IMR-90 (cell line): ENCODE results near the gene MOV10L1. TPM values are rescaled to one million over a fixed set of nuclear protein-coding genes. Genes with fewer than 3 reads are reported as not detected.

Experiments used
- ATAC-seq: fragments of 200-7000 bp; cut with Tn5 transposase; 2 replicates; pipeline ENCODE4 v1.9.1; 2020; ENCODE audit warnings: low read depth, mild to moderate bottlenecking, moderate library complexity
- BruUV-seq: library from RNA; stranded (reverse); fragments of 400-500 nt; replicated peaks from 2 replicates; lab custom pipeline; 2021; lab: Mats Ljungman, UMichigan
- CTCF ChIA-PET: fragments of 300-600 bp; formaldehyde crosslinking; extraction: SDS; loops from one replicate; lab custom pipeline; 2021; ENCODE audit warnings: antibody characterized with exemption; lab: Yijun Ruan, JAX
- POLR2A ChIA-PET: fragments of 300-600 bp; sonication (Branson Sonifier 250); formaldehyde crosslinking; loops from one replicate; lab custom pipeline; 2022; ENCODE audit warnings: antibody characterized with exemption; ENCODE audit not compliant: unreplicated experiment; lab: Charles Lee
- DNase-seq: peaks from one replicate; pipeline ENCODE4 v3.0.0; 2013
- H2AFZ ChIP-seq: replicated peaks from 2 replicates; pipeline ENCODE3; 2013; ENCODE audit warnings: low read length, mild to moderate bottlenecking; ENCODE audit not compliant: poor library complexity
- H2AK5ac ChIP-seq: 2 replicates; pipeline ENCODE4 v1.6.1; 2013; ENCODE audit warnings: low read depth, low read length, inconsistent platforms
- H2AK9ac ChIP-seq: replicated peaks from 2 replicates; pipeline ENCODE3; 2013; ENCODE audit warnings: mild to moderate bottlenecking, low read depth, low read length, moderate library complexity; ENCODE audit not compliant: poor library complexity
- H2BK120ac ChIP-seq: 2 replicates; pipeline ENCODE4 v1.6.1; 2013; ENCODE audit warnings: low read depth, low read length, inconsistent platforms
- H2BK15ac ChIP-seq: 3 replicates; pipeline ENCODE4 v1.6.1; 2013; ENCODE audit warnings: low read depth, low read length, inconsistent platforms
- H2BK20ac ChIP-seq: 2 replicates; pipeline ENCODE4 v1.6.1; 2013; ENCODE audit warnings: low read depth, mild to moderate bottlenecking, inconsistent platforms, low read length, moderate library complexity
- H2BK5ac ChIP-seq: 2 replicates; pipeline ENCODE4 v1.6.1; 2013; ENCODE audit warnings: mild to moderate bottlenecking, low read depth, low read length, inconsistent platforms; ENCODE audit not compliant: poor library complexity, severe bottlenecking
- H3K14ac ChIP-seq: replicated peaks from 2 replicates; pipeline ENCODE4 v1.6.1; 2013; ENCODE audit warnings: low read depth, low read length, inconsistent platforms
- H3K18ac ChIP-seq: 2 replicates; pipeline ENCODE4 v1.6.1; 2013; ENCODE audit warnings: low read depth, low read length, control low read depth
- H3K23ac ChIP-seq: 2 replicates; pipeline ENCODE4 v1.6.1; 2013; ENCODE audit warnings: low read depth, low read length, inconsistent platforms
- H3K27ac ChIP-seq: 2 replicates; pipeline ENCODE4 v1.5.1; 2013; ENCODE audit warnings: mild to moderate bottlenecking, control low read depth, low read length; ENCODE audit not compliant: insufficient read depth
- H3K27me3 ChIP-seq: 2 replicates; pipeline ENCODE4 v1.6.1; 2013; ENCODE audit warnings: low read length; ENCODE audit not compliant: control insufficient read depth, insufficient read depth
- H3K36me3 ChIP-seq: 2 replicates; pipeline ENCODE4 v1.6.1; 2013; ENCODE audit warnings: low read length, mixed read lengths; ENCODE audit not compliant: control insufficient read depth, insufficient read depth
- H3K4ac ChIP-seq: 2 replicates; pipeline ENCODE4 v1.6.1; 2013; ENCODE audit warnings: low read depth, low read length, inconsistent platforms
- H3K4me1 ChIP-seq: 2 replicates; pipeline ENCODE4 v1.6.1; 2013; ENCODE audit warnings: low read length, mixed read lengths; ENCODE audit not compliant: control insufficient read depth, insufficient read depth
- H3K4me2 ChIP-seq: 2 replicates; pipeline ENCODE4 v1.6.1; 2013; ENCODE audit warnings: low read depth, mild to moderate bottlenecking, control low read depth, low read length, moderate library complexity
- H3K4me3 ChIP-seq: 2 replicates; pipeline ENCODE4 v1.5.1; 2013; ENCODE audit warnings: low read depth, mild to moderate bottlenecking, control low read depth, low read length, moderate library complexity; ENCODE audit not compliant: insufficient read depth
- H3K56ac ChIP-seq: 2 replicates; pipeline ENCODE4 v1.6.1; 2013; ENCODE audit warnings: low read length, inconsistent platforms; ENCODE audit not compliant: insufficient read depth; ENCODE audit errors: extremely low read depth
- H3K79me1 ChIP-seq, 2 experiments: 2 replicates each; pipeline ENCODE4 v1.6.1; 2013; ENCODE audit warnings: low read length in 2 of 2, inconsistent platforms in 1 of 2, low read depth in 1 of 2
- H3K9ac ChIP-seq: 2 replicates; pipeline ENCODE4 v1.6.1; 2013; ENCODE audit warnings: low read depth, low read length, control low read depth
- H3K9me1 ChIP-seq: 2 replicates; pipeline ENCODE4 v1.6.1; 2013; ENCODE audit warnings: low read length, inconsistent platforms; ENCODE audit not compliant: insufficient read depth
- H3K9me3 ChIP-seq: 2 replicates; pipeline ENCODE4 v1.6.1; 2013; ENCODE audit warnings: low read length; ENCODE audit not compliant: control insufficient read depth, insufficient read depth
- H4K20me1 ChIP-seq: 2 replicates; pipeline ENCODE4 v1.6.1; 2013; ENCODE audit warnings: low read length, inconsistent platforms; ENCODE audit not compliant: insufficient read depth
- H4K5ac ChIP-seq: 2 replicates; pipeline ENCODE4 v1.6.1; 2013; ENCODE audit warnings: mild to moderate bottlenecking, low read depth, low read length, control low read depth
- H4K8ac ChIP-seq, 2 experiments: 2 replicates each; pipeline ENCODE4 v1.6.1; 2013; ENCODE audit warnings: low read depth in 2 of 2, low read length in 2 of 2, control low read depth in 1 of 2, inconsistent platforms in 1 of 2
- H4K91ac ChIP-seq: 2 replicates; pipeline ENCODE4 v1.6.1; 2013; ENCODE audit warnings: low read depth, low read length, inconsistent platforms; ENCODE audit not compliant: insufficient read depth
- BHLHE40 ChIP-seq: fragments of 150-350 bp; IDR thresholded peaks from 2 replicates; pipeline ENCODE4 v1.6.1; 2016; ENCODE audit warnings: mild to moderate bottlenecking, low read depth, low read length
- CEBPB ChIP-seq: IDR thresholded peaks from 2 replicates; pipeline ENCODE4 v1.6.1; 2012; ENCODE audit warnings: low read depth, low read length, improper control_type of control experiment
- CHD1 ChIP-seq: IDR thresholded peaks from 2 replicates; pipeline ENCODE4 v1.6.1; 2012; ENCODE audit warnings: low read depth, low read length, improper control_type of control experiment
- CTCF ChIP-seq: conservative IDR thresholded peaks from 2 replicates; pipeline ENCODE4 v1.5.1; 2012; ENCODE audit warnings: mild to moderate bottlenecking, low read depth, low read length, improper control_type of control experiment
- ELK1 ChIP-seq: fragments of 150-350 bp; IDR thresholded peaks from 2 replicates; pipeline ENCODE4 v1.6.1; 2016; ENCODE audit warnings: low read depth, mild to moderate bottlenecking, low read length, moderate library complexity, borderline replicate concordance
- FOS ChIP-seq: fragments of 150-350 bp; IDR thresholded peaks from 2 replicates; pipeline ENCODE4 v1.6.1; 2016; ENCODE audit warnings: low read depth, low read length
- MAFK ChIP-seq: IDR thresholded peaks from 2 replicates; pipeline ENCODE4 v1.6.1; 2012; ENCODE audit warnings: low read depth, low read length, improper control_type of control experiment
- MXI1 ChIP-seq: IDR thresholded peaks from 2 replicates; pipeline ENCODE4 v1.6.1; 2012; ENCODE audit warnings: low read depth, mild to moderate bottlenecking, low read length, moderate library complexity, borderline replicate concordance
- NFE2L2 ChIP-seq: fragments of 150-350 bp; IDR thresholded peaks from 2 replicates; pipeline ENCODE4 v1.6.1; 2016; ENCODE audit warnings: low read depth, mild to moderate bottlenecking, low read length
- POLR2A ChIP-seq: IDR thresholded peaks from 2 replicates; pipeline ENCODE4 v1.6.1; 2012; ENCODE audit warnings: mild to moderate bottlenecking, low read depth, low read length
- RAD21 ChIP-seq: IDR thresholded peaks from 2 replicates; pipeline ENCODE4 v1.6.1; 2012; ENCODE audit warnings: low read length, improper control_type of control experiment
- RFX5 ChIP-seq: IDR thresholded peaks from 2 replicates; pipeline ENCODE4 v1.8.0; 2012; ENCODE audit warnings: low read depth, mild to moderate bottlenecking, low read length, moderate library complexity
- SMC3 ChIP-seq: fragments of 150-350 bp; IDR thresholded peaks from 2 replicates; pipeline ENCODE4 v1.6.1; 2016; ENCODE audit warnings: low read depth, mild to moderate bottlenecking, antibody characterized with exemption, low read length, moderate library complexity
- USF2 ChIP-seq: fragments of 150-350 bp; IDR thresholded peaks from 2 replicates; pipeline ENCODE4 v1.6.1; 2017; ENCODE audit warnings: mild to moderate bottlenecking, antibody characterized with exemption, low read length, low read depth
- WGBS, 2 experiments: methylation state at CpG; one replicate each; pipeline versions ENCODE4 v1.1.5 to v1.1.7; 2013; ENCODE audit warnings: missing lambda C conversion rate in 2 of 2; ENCODE audit not compliant: insufficient read length in 1 of 2; ENCODE audit errors: extremely low coverage in 2 of 2; 5-methylcytosine and 5-hydroxymethylcytosine counted together
- dilution Hi-C: fragments of 300-500 bp; cut with HindIII; formaldehyde crosslinking; loops from one replicate; pipeline ENCODE4 v1.14.3; 2018; ENCODE audit warnings: low sequenced_read_pairs; ENCODE audit not compliant: unreplicated experiment
- in situ Hi-C: fragments of 300-500 bp; cut with MboI; formaldehyde crosslinking; loops from 3 replicates; pipeline ENCODE4 v1.14.3; 2019; ENCODE audit warnings: low sequenced_read_pairs, inconsistent platforms, mixed read lengths
- intact Hi-C: fragments of 100-400 bp; cut with micrococcal nuclease; formaldehyde crosslinking; loops from 2 replicates; pipeline ENCODE4 v1.10.0; 2022
- polyA plus RNA-seq, 3 experiments: library from polyadenylated mRNA; depleted of rRNA; stranded (reverse); fragments of >200 nt; gene quantifications; 2 replicates each; pipeline ENCODE4 v1.2.3, GENCODE V29; 2012; ENCODE audit warnings: low replicate concordance in 1 of 3
- total RNA-seq: library from RNA; depleted of rRNA; stranded (reverse); fragments of >200 nt; gene quantifications from 2 replicates; pipeline ENCODE4 v1.2.3, GENCODE V29; 2012

MOV10L1 gene
- total and polyA plus RNA-seq, 2 of the 4 experiments (the other 2 are of a cell fraction), result 0.72 to 1.4 TPM

GRCh38 chr22:50105208-50106100, 15.6 kb downstream of the MOV10L1 start:
- Histone ChIP-seq H3K4me3 (no peak overlapping the region), H3K14ac (peak overlapping the region; percentile 87), H3K9ac (0 out of 2 replicates have a peak overlapping the region, but pooled peaks have one; percentile 26), H3K27me3 (peaks cover 5% of the 10 kb centered on the region), H2BK5ac (no peak overlapping the region), H3K79me1 (no peaks in the 10 kb centered on the region), H4K91ac (peak overlapping the region; percentile 76; the same call in 1 of the 2 replicates), H3K27ac (peak overlapping the region; percentile 22; the same call in 1 of the 2 replicates), H2BK20ac (peak overlapping the region; percentile 50; the same call in 1 of the 2 replicates), H3K18ac (peak overlapping the region; percentile 69), H3K4me2 (peak overlapping the region; percentile 77), H3K56ac (no peak overlapping the region), H4K8ac (peak overlapping the region in 1 of 2 experiments; percentile 94; a peak in 3 of 4 replicates), H4K5ac (peak overlapping the region; percentile 82), H2BK15ac (no peak overlapping the region; the same call in 2 of the 3 replicates), H3K4me1 (no peaks in the 10 kb centered on the region; the same call in 1 of the 2 replicates), H3K9me3 (no peaks in the 10 kb centered on the region), H4K20me1 (no peaks in the 10 kb centered on the region), H2AK5ac (no peak overlapping the region), H2AK9ac (peak overlapping the region; percentile 91), H2AFZ (peak overlapping the region; percentile 93), H3K9me1 (no peaks in the 10 kb centered on the region), H3K23ac (peak overlapping the region; percentile 76; the same call in 1 of the 2 replicates), H3K36me3 (no peaks in the 10 kb centered on the region), H2BK120ac (peak overlapping the region; percentile 83), H3K4ac (peak overlapping the region; percentile 76)
- CTCF ChIA-PET, result interaction anchor here (1.5 kb wide), 1 partner anchor 12 kb away, joined by 4 read pairs; no protein-coding TSS in a partner anchor
- 36% methylated on average over 6 of the region's 9 CpGs; no CpG with 5 or more reads in 1 of the 2 experiments for WGBS, 2 experiments
- ATAC-seq, result peak; percentile 88
- DNase-seq, result peak; percentile 64
- POLR2A ChIA-PET, result no interaction called here
- intact Hi-C loops, result no loop called here
- dilution Hi-C loops, result no loop called here
- no TSS peak for BruUV-seq
- in situ Hi-C loops, result no loop called here
- TF ChIP-seq BHLHE40, result no peak
- peak; percentile 75 for TF ChIP-seq MAFK
- TF ChIP-seq CTCF, result no peak
- peak; percentile 84 for TF ChIP-seq USF2
- no peak for TF ChIP-seq RAD21
- TF ChIP-seq FOS, result no peak
- TF ChIP-seq POLR2A, result no peak
- no peak for TF ChIP-seq CHD1
- TF ChIP-seq SMC3, result no peak
- TF ChIP-seq ELK1, result no peak
- no peak for TF ChIP-seq NFE2L2
- no peak for TF ChIP-seq CEBPB
- TF ChIP-seq MXI1, result no peak
- no peak for TF ChIP-seq RFX5
